ENCODE data around the gene CC2D1A. TPM values are rescaled to one million over a fixed set of nuclear protein-coding genes. Genes with fewer than 3 reads are reported as not detected.

Gene CC2D1A
- total and polyA plus RNA-seq, 4 donors: 19.3 to 39.5 (median 29.4) TPM

GRCh38 chr19:13952931-13953531 lies 47.0 kb downstream of the CC2D1A start:
- H3K4me3 ChIP-seq: peak overlapping the region; percentile 70
- H3K27me3 ChIP-seq (ENCODE audit: control insufficient read depth in 3 of 3, insufficient read depth in 3 of 3, low read length in 2 of 3): no peaks in the 10 kb centered on the region
- no peaks in the 10 kb centered on the region for H3K9me3 ChIP-seq (ENCODE audit: control insufficient read depth in 4 of 4, insufficient read depth in 3 of 4, low read length in 3 of 4)
- DNase-seq (peak in 2 of 3 donors; percentile 34 to 39), ATAC-seq (ENCODE audit: insufficient read depth, low FRiP score) (no peak)
- 4 to 7% methylated on average over 13 of the region's 13 CpGs for WGBS, 2 donors
- H3K4me1 ChIP-seq (ENCODE audit: control insufficient read depth in 5 of 5, insufficient read depth in 5 of 5, low read length in 5 of 5): peaks cover 0 to 11% (median 7%) of the 10 kb centered on the region in 5 donors
- H3K9ac ChIP-seq (ENCODE audit: insufficient read depth in 1 of 2, low read length in 2 of 2): peak overlapping the region in 1 of 2 donors; percentile 58
- peaks cover 5 to 26% (median 15%) of the 10 kb centered on the region in 4 donors for H3K36me3 ChIP-seq (ENCODE audit: control insufficient read depth in 4 of 4, insufficient read depth in 4 of 4, low read length in 4 of 4)
- H3K27ac ChIP-seq (ENCODE audit: low read depth in 1 of 2, low read length in 1 of 2): peak overlapping the region in 1 of 2 donors; percentile 21
- no peak for TF ChIP-seq CTCF (IDR thresholded peaks at IDR 0.05; ENCODE audit: control extremely low read depth, extremely low read depth)

- H3K27me3 ChIP-seq (ENCODE audit: control insufficient read depth in 3 of 3, insufficient read depth in 3 of 3, low read length in 2 of 3): no peaks in the 10 kb centered on the region
- H3K4me1 ChIP-seq (ENCODE audit: control insufficient read depth in 5 of 5, insufficient read depth in 5 of 5, low read length in 5 of 5): peaks cover 0 to 11% (median 7%) of the 10 kb centered on the region in 5 donors
- H3K9ac ChIP-seq (ENCODE audit: insufficient read depth in 1 of 2, low read length in 2 of 2): no peak overlapping the region
- no peak overlapping the region for H3K4me3 ChIP-seq
- no peak for TF ChIP-seq CTCF (IDR thresholded peaks at IDR 0.05; ENCODE audit: control extremely low read depth, extremely low read depth)
- WGBS, 2 donors: 91 to 93% methylated on average over 15 of the region's 15 CpGs
- DNase-seq (no peak), ATAC-seq (ENCODE audit: insufficient read depth, low FRiP score) (no peak)
- H3K9me3 ChIP-seq (ENCODE audit: control insufficient read depth in 4 of 4, insufficient read depth in 3 of 4, low read length in 3 of 4): no peaks in the 10 kb centered on the region
- H3K36me3 ChIP-seq (ENCODE audit: control insufficient read depth in 4 of 4, insufficient read depth in 4 of 4, low read length in 4 of 4): peaks cover 5 to 34% (median 15%) of the 10 kb centered on the region in 4 donors
- H3K27ac ChIP-seq (ENCODE audit: low read depth in 1 of 2, low read length in 1 of 2): no peak overlapping the region
Observed at GRCh38 chr19:13954185-13954584, 48.2 kb downstream of the CC2D1A start.

GRCh38 chr19:13955662-13956364 lies 49.8 kb downstream of the CC2D1A start:
- H3K9ac ChIP-seq (ENCODE audit: insufficient read depth in 1 of 2, low read length in 2 of 2): no peak overlapping the region
- no peak for DNase-seq
- WGBS, 2 donors: 95% methylated on average over 40 to 42 of the region's 42 CpGs

More at GRCh38 chr19:13955662-13956364, 49.8 kb downstream of the CC2D1A start:
- Histone ChIP-seq H3K4me3 (no peak overlapping the region), H3K9me3 (ENCODE audit: control insufficient read depth in 4 of 4, insufficient read depth in 3 of 4, low read length in 3 of 4) (no peaks in the 10 kb centered on the region), H3K36me3 (ENCODE audit: control insufficient read depth in 4 of 4, insufficient read depth in 4 of 4, low read length in 4 of 4) (peaks cover 5 to 50% (median 20%) of the 10 kb centered on the region in 4 donors), H3K27ac (ENCODE audit: low read depth in 1 of 2, low read length in 1 of 2) (no peak overlapping the region), H3K27me3 (ENCODE audit: control insufficient read depth in 3 of 3, insufficient read depth in 3 of 3, low read length in 2 of 3) (no peaks in the 10 kb centered on the region), H3K4me1 (ENCODE audit: control insufficient read depth in 5 of 5, insufficient read depth in 5 of 5, low read length in 5 of 5) (peaks cover 0 to 11% (median 7%) of the 10 kb centered on the region in 5 donors)
- no peak for TF ChIP-seq CTCF (IDR thresholded peaks at IDR 0.05; ENCODE audit: control extremely low read depth, extremely low read depth)
- no peak for ATAC-seq (ENCODE audit: insufficient read depth, low FRiP score)

Measured in lung (tissue), 12 donors.